Measurements from ENCODE around the gene PKHD1.

GRCh38 chr6:51865176-51865575 lies 222.2 kb downstream of the PKHD1 start:
- no peak for TF ChIP-seq CTCF (IDR thresholded peaks at IDR 0.05; ENCODE audit: control extremely low read depth in 1 of 3, insufficient read depth in 1 of 3, low read depth in 1 of 3, low read length in 3 of 3)
- TF ChIP-seq TEAD4 (IDR thresholded peaks at IDR 0.05; ENCODE audit: low read depth, low read length): no peak
- TF ChIP-seq SAP30 (IDR thresholded peaks at IDR 0.05; ENCODE audit: insufficient read depth, insufficient replicate concordance, low read length): no peak
- TF ChIP-seq EZH2 (IDR thresholded peaks at IDR 0.05; ENCODE audit: low read depth, low read length, severe bottlenecking): no peak
- no peak for TF ChIP-seq SP1 (IDR thresholded peaks at IDR 0.05; ENCODE audit: low read depth, low read length)
- TF ChIP-seq SIRT6 (IDR thresholded peaks at IDR 0.05; ENCODE audit: low read length): no peak
- TF ChIP-seq PHF8 (conservative IDR thresholded peaks at IDR 0.05; ENCODE audit: low read depth, low read length): no peak
- TF ChIP-seq POLR2A (IDR thresholded peaks at IDR 0.05; ENCODE audit: control extremely low read depth in 1 of 2, low read depth in 2 of 2, low read length in 2 of 2): no peak
- TF ChIP-seq RFX5 (IDR thresholded peaks at IDR 0.05; ENCODE audit: borderline replicate concordance, low read depth, low read length): no peak
- no peak for TF ChIP-seq POLR2AphosphoS5 (IDR thresholded peaks at IDR 0.05; ENCODE audit: low read depth, low read length)
- TF ChIP-seq SRF (IDR thresholded peaks at IDR 0.05; ENCODE audit: low read depth, low read length): no peak
- TF ChIP-seq CBX5 (IDR thresholded peaks at IDR 0.05; ENCODE audit: low read depth, low read length): no peak
- TF ChIP-seq ZNF274 (IDR thresholded peaks at IDR 0.05; ENCODE audit: borderline replicate concordance, extremely low read depth, low read length): no peak

Measured in H1 (cell line).